Left forelimb (tissue), 1 donor: ENCODE measurements around the gene SS18.
"Not testable (repeated sequence)": the region's sequence is repeated elsewhere in the genome, so short reads cannot be mapped to it uniquely, and the experiment has no call there.

ENCODE experiments used
- DNase-seq: peaks from one replicate; pipeline ENCODE4 v3.0.0-alpha.2; 2018; ENCODE audit warnings: low spot score

The SS18 gene

GRCh38 chr18:26090130-26091046 is at the start of gene SS18:
Gene SS18, minus strand, starts transcription at chr18:26090613. Its CDS starts 44 bp downstream, at chr18:26090569.
- DNase-seq, result peak; percentile 95

- no peak for DNase-seq
These were observed 45.1 kb upstream of the SS18 start for GRCh38 chr18:26135548-26135947.

GRCh38 chr18:26134107-26134506 is 43.7 kb upstream of the SS18 start:
- DNase-seq, result no peak

GRCh38 chr18:26133652-26134051 is 43.2 kb upstream of the SS18 start, which contains the start of gene PSMA8:
Gene PSMA8, plus strand, starts transcription at chr18:26133869. Its CDS starts 97 bp downstream, at chr18:26133966.
- DNase-seq, result no peak

- DNase-seq, result not testable (repeated sequence)
These were observed 37.8 kb upstream of the SS18 start for GRCh38 chr18:26128192-26128591.

GRCh38 chr18:26127786-26128185 is 37.4 kb upstream of the SS18 start:
- no peak for DNase-seq

GRCh38 chr18:26121994-26122393 is 31.6 kb upstream of the SS18 start:
- not testable (repeated sequence) for DNase-seq

- DNase-seq, result no peak
These were observed 31.1 kb upstream of the SS18 start for GRCh38 chr18:26121476-26121875.

- no peak for DNase-seq
These were observed 28.8 kb upstream of the SS18 start for GRCh38 chr18:26119246-26119645.

GRCh38 chr18:26104035-26104434 is 13.6 kb upstream of the SS18 start:
- no peak for DNase-seq

- no peak for DNase-seq
These were observed 13.2 kb upstream of the SS18 start for GRCh38 chr18:26103579-26103978.

- DNase-seq, result no peak
These were observed 7.2 kb upstream of the SS18 start for GRCh38 chr18:26097563-26097962.

- DNase-seq, result no peak
These were observed 6.4 kb upstream of the SS18 start for GRCh38 chr18:26096852-26097251.

GRCh38 chr18:26091047-26091630 is 726 bp upstream of the SS18 start:
- no peak for DNase-seq

GRCh38 chr18:26089293-26090129 is 902 bp downstream of the SS18 start:
- no peak for DNase-seq

- DNase-seq, result no peak
These were observed 1.9 kb downstream of the SS18 start for GRCh38 chr18:26088487-26088886.

- DNase-seq, result no peak
These were observed 3.5 kb downstream of the SS18 start for GRCh38 chr18:26086959-26087358.

- DNase-seq, result no peak
These were observed 5.4 kb downstream of the SS18 start for GRCh38 chr18:26085056-26085455.

GRCh38 chr18:26083099-26083498 is 7.3 kb downstream of the SS18 start:
- DNase-seq, result no peak

- no peak for DNase-seq
These were observed 7.9 kb downstream of the SS18 start for GRCh38 chr18:26082475-26082874.

GRCh38 chr18:26074246-26074645 is 16.2 kb downstream of the SS18 start:
- DNase-seq, result no peak

GRCh38 chr18:26073758-26074157 is 16.7 kb downstream of the SS18 start:
- no peak for DNase-seq
